ENCODE measurements around the gene ALPL.
"Not testable (repeated sequence)": the region's sequence is repeated elsewhere in the genome, so short reads cannot be mapped to it uniquely, and the experiment has no call there.

The ALPL gene

DNA sequence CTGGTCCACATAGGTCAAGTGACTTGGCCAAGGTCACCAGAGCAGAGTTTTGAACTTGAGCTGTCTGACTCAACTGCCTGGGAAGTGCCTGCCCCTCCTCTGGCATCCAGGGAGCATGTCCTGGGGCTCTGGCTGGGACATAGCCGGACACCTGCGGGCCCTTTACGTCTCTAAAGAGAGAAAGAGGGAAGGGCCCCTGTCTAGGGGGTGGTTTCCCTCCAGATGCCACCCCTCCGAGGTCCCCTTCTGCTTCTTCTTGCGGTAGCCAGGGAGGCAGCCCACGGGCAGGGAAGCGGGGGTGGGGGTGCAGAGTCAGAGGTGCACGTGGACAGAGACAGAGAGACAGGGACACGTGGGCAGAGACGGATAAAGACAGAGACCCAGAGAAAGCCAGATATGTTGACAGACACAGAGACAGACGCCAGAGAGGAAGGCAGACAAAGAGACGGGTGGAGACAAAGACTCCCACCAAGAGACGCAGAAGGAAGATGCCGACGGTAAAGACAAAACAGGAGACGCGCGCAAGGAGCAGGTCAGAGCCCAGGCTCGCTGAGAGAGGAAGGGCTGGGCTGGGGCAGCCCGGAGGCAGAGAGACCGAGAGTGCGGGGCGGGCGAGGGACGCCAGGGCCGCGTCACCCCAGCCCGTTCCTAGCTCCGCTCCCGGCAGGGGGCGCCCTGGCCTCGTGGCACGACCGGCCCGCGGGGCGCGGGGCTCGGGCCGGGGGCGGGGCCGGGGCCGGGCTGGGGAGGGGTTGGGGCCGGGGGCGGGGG lies 458 bp upstream of the ALPL start:
- DNase-seq = no peak

DNA sequence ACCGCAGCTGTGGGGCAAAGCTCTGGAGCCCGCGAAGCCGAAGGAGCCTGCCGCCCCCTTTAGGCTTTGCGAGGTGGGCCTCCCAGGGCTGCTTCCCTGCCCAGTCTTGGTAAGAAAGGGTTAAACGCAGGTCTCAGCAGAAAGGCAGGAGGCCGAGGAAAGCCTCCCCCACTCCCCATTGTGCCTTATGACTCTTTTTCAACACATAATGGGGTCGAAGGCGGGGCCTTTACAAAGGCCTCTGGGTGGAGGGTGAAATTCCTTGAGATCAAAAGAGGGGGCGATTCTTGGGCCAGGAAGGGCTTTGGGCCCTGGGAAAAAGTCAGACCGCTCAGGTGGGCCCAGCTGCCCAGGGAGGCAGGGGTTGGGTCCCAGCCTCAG lies 880 bp downstream of the ALPL start:
- DNase-seq = no peak

DNA sequence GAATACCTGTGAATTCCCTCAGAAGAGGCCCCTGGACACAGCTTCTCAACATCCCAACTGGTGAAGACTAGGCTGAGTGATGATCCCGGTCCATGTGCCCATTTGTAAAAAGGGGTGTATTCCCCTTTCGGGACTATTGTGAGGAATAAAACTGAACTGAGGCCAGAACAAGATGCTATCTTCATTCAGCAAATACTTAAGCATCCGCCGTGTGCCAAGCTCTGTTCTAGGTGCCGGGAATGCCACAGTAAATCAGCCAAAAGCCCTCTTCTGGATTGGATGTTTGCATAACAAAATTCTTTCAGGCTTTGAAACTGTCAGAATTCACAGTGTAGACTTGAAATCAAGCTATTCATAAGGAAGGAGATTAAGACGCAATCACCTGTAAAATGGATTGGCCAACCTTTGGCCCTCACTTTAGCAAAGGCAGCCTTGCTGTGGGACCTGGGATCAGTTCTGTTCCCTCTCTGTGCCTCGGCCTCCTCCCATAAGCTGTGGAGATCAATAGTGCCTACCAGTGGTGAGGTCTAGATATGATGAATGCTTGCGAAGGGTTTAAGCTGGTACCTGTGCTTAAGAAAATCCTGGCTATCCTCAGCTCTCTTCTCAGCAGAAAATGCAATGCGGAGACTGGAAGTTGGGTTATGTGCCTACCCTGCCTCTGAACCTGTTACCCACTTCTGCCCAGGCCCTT lies 1.8 kb downstream of the ALPL start:
- DNase-seq = no peak

DNA sequence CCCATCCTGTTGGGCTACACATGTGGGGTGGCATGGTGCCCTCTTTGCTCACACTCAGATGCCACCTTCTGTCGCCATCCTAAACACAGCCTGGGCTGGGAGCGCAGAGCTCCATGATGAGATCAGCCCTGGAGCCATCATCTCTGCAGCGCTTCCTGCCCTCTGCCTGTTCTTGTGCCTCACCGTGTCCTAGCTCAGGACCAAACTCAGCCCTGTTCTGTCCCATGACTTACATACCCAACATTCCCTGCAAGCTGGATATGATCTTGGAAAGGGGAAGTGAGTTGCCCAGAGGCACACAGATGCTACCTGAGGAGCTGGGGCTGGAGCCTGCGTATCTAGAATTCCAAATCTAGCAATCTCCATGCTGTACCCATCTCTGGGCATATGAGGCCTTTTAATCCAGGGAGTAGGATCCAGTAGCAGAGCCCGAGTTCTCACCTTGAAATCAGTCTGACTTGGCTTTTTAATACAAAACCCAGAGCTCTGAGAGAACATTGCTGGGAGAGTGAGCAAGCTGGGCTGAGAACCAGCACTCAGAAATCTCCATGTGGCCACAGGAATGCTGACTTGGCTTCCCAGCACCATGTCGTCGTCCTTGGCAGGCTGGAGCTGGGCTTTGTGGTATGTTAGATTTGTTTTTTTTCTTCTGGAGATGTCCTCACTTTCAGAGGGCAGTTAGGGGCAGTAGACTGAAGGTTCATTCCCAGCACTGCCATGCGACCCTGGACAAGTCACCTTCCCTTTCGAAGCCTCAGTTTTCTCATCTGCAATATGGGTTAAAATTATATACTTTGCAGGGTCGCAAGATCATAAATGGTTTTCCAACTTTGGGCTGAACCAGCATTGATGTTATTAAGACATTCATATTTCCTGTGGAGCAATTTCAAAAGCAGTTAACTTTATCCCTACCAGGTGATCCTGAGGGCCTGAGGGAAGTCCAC lies 2.6 kb downstream of the ALPL start:
- DNase-seq = no peak

DNA sequence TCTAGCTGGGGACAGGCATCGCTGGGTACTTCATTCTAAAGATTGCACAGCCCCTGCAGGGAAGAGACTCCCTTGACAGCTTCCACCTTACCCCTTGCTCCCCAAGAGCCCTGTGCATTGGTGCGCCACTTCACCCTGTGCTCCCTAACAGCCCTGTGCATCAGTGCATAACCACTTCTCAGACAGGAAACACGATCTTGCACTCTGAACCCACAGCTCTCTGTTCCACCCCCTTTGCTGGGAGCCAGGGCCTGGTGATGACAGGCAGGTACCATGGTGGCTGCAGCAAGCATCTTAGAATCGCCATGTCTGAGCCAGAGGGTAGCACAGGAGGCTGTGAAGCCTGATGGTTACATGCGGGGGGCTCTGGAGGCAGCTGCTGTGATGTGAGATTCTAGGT lies 5.0 kb downstream of the ALPL start:
- no peak for DNase-seq

DNA sequence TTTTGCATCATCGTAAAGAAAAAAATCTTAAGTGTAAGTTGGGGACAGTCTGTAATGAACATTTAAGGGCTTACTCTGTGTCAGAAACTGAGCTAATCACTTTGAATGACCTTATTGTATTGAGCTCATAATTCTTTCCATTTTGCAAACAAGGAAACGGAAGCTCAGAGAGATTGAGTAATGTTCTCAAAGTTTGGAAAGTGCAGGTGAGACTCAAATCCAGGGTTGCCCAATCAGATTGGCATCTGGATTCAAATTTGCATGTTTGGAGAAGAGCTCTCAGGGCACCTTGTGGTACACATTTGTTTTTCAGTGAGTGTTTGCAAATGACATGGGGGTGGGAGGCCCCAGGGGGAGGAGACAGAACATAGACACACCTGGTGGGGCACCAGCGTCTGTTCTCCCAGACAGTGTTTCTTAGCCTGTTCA lies 8.0 kb downstream of the ALPL start:
- no peak for DNase-seq

DNA sequence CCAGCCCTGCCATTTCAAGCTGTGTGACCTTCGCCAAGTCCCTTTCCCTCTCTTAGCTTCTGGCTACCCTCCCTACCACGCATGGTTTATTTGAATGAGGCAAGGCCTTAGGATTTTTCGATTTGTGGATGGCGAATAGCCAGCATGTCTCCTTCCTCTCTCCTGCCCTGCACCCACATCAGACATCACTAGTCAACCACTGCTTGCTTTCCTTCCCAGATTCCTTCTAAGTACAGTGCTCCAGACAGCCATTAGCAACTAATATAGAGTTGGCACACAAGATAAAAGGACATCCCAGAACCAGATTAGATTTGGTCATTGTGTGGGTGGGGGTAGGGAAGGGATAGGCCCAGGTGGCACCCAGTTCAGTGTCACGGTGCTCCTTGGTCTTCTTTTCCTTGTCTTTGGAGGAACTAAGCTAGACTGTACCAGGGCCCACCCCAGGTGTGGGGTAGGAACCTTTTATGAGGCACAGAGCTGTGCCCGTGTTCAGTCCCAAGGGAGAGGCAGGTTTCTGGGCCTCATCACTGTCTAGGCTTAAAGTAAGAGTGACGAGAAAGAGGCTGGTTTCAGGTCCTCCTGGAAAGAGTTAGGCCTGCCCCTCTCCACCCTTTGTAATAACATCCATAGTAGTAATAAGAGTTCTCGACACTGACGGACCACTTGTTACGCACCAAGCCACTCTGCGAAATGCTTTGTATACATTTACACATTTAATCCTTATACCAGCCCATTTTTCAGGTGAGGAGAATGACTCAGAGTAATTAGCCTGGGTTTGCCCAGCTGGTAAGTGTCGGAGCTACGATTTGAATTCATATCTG lies 8.6 kb downstream of the ALPL start:
- no peak for DNase-seq

DNA sequence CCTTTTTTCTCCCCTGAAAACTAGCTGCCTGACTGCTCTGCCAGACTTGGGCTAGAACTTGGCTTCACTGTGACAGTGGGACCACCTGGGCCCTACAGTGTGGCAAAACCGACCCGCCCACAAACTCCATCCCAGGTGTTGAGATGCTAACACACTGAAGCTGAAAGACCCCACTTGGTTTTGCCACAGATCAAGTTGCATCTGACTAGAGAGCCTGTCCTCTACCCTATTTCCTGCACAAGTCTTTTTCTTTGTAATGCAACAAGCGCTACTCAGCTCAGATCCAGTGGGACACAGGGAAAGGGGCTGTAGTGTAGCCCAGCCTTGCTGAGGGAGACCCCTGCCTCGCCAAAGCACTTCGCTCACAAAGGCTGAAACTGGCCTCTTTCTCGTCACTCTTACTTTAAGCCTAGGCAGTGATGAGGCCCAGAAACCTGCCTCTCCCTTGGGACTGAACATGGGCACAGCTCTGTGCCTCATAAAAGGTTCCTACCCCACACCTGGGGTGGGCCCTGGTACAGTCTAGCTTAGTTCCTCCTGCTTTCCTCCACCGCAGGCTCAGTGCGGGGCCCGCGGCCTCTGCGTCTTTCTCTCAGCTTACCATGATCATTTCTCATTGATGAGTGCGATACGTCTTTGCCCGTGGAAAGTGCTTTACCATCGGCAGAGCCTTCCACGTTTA lies 9.7 kb downstream of the ALPL start:
- DNase-seq = no peak

DNA sequence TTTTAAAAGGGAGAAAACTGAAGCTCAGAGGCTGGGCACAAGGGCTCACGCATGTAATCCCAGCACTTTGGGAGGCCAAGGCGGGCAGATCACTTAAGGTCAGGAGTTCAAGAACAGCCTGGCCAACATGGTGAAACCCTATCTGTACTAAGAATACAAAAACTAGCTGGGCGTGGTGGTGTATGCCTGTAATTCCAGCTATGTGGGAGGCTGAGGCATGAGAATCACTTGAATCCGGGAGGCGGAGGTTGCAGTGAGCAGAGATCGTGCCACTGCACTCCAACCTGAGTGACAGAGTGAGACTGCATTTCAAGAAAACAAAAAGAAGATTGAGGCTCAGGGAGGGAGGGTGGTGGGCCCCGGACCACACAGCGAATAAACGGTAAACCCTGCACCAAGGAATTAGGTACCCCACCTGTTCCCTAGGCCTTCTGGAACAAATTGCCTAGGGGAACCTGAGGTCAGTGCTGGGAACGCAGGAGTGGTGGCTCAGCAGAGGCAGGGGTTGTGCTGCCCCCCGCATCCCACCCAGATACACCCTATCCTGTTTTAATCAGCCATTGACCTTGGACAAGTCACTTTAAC lies 10.4 kb downstream of the ALPL start:
- not testable (repeated sequence) for DNase-seq

DNA sequence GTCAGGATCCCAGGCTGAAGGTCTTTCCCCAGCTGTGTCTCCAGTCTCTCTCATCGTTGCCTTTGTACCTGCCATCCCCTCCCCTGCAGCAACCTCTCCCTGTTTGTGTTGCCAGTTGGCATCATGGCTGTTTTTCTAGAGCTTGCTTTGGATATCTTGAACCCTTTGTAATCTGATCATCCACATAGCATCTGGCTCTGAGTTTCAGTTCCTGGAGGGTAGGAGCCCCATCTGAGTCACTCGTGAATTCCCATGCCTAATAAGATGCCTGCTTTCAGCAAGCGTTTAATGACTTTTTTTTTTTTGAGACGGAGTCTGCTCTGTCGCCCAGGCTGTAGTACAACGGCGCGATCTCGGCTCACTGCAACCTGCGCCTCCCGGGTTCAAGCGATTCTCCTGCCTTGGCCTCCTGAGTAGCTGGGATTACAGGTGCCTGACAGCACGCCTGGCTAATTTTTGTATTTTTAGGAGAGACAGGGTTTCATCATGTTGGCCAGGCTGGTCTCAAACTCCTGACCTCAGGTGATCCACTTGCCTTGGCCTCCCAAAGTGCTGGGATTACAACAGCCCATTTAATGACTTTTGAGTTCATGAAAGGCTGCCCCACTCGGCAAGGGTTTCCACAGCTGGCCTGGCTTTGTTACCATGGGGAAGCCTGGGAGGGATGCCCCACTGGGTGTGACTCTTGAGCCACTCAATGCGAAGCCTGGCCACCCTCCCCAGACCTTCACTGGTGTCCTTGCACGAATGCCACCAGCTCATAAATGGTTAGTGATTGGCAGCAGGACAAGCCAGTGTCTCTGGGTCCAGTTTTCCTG lies 11.9 kb downstream of the ALPL start:
- no peak for DNase-seq

DNA sequence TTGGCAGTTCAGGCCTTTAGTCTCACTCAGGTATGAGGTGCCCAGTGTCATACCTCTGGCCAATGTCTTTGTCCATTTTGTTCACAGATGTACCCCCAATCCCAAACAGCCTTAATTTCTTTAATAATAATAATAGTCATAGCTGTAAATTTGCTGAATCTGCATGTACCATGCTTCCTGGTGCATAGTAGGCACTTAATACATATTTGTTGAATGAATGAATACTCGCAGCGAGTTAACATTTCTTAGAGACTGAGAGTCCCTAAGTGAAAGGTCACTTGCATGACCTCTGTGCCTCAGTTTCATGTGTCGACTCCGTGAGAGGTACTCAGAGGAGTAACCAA lies 12.5 kb downstream of the ALPL start:
- DNase-seq = no peak

DNA sequence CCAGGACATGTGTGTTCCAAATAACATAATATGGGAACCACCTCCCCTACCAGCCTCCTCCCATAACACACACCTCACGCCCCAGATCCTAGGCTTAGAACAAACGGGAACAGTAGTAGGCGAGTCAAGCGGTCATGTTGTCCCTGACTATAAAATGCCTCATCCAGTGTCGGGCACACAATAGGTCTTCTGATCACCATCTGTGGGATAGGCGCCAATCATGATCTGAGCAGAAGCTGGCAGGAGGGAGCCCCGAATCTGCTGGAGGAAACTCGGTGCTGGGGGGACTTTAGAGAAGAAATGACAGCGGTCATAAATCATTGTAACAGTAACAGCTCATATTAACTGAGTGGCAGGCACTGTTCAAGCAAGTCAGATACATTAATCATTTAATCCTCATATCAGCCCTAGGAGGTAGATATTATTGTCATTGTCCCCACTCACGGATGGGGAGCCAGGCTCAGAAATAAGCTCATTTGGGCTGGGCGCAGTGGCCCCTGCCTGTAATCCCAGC lies 13.4 kb downstream of the ALPL start:
- no peak for DNase-seq

DNA sequence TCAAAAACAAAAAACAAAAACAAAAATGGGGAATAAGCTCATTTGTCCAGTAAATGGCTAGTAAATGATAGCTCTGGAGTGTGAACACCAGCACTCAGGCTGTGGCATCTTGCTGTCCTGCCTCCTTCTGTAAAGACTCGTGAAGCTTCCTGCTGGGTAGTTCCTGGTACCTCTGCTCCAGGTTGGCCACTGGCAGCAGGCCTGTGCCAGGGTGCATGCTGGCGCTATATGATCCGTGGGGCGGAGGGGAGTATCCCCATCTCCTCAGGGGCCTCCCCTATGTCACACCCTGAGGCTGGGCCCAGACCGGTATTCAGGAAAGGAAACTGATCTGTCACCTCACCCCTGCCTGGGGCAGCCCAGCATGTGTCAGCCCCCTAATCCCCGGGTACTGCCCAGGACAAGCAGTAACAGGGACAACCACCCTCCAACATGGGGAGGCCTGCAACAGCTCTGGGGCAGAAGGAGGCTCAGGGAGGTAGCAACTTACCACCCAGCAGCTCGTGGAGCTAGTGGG lies 14.1 kb downstream of the ALPL start:
- DNase-seq = no peak

DNA sequence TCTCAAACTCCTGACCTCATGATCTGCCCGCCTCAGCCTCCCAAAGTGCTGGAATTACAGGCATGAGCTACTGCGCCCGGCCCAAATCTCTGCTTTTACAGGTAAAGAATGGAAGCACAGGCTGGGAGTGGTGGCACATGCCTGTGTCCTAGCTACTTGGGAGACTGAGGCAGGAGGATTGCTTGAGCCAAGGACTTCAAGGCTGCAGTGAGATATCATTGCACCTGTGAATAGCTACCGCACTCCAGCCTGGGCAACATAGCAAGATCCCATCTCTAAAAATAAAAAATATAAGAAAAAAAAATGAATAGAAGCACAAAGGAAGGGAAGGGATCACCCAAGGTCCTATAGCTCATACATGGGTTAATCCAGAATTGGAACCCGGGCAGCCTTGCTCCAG lies 15.0 kb downstream of the ALPL start:
- DNase-seq = no peak

DNA sequence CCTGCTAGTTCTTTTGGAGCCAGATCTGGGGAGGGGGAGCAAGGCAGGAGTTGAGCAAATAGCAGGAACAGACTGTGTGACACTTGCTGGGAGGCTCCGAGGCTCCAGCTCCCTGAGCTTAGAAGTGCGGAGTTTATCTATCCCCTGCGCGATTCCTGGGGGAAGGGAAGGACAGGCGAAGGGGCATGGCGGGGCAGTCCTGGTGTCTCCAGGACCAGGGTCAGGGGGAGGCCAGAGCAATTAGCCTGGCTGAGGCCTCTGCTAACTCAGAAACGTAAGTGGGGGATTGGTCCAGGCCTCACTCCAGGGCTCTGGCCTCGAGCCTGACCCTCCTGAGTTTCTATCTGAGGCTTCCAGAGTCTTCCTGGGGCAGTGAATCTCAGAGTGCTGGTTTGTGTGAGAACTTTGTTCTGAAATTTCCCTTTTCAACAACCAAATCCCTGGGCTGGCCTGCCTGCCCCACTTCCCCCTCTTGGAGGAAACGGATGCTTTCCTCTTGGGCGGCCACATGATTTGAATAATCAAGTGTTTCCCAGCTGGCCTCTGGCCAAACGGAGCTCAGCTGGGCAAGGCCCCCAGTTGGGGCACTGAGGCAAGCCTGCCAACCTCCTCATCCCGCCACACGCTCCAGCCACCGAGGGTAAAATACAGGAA lies 15.6 kb downstream of the ALPL start:
- DNase-seq = no peak

DNA sequence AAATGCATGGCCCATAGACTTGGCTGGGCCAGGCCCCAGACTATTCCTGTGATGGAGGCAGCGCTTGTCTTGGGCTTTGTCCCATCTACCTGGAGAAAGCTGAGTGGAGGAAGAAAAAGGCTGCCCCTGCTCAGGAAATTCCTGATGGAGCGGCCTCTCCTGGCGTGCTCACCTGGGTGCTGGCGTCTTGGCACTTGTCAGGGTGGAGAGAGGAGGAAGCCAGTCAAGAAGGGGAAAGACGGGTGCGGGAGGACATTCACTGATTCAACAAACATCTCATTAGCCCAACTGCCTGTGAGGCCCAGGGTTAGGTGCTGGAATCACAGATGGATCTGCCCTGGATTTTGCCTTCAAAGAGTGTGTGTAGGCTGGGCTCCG lies 16.1 kb downstream of the ALPL start:
- no peak for DNase-seq

DNA sequence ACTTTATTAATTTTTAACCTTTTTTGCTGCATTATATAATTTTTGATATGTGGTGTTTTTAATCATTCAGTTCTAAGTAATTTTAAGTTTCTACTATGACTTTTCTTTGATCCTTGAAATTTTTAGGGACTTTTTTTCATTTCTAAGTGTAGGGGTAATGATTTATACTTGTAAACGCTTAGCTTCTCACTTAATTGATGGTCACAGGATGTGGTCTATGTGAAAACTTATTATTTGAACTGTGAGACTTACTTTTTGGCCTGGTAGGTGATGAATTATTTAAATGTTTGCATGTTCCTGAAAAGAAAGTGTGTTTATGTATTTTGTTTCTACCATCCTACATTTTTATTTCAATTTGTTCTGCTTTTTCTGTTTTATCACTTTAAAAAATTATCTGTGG lies 17.2 kb downstream of the ALPL start:
- DNase-seq = no peak

DNA sequence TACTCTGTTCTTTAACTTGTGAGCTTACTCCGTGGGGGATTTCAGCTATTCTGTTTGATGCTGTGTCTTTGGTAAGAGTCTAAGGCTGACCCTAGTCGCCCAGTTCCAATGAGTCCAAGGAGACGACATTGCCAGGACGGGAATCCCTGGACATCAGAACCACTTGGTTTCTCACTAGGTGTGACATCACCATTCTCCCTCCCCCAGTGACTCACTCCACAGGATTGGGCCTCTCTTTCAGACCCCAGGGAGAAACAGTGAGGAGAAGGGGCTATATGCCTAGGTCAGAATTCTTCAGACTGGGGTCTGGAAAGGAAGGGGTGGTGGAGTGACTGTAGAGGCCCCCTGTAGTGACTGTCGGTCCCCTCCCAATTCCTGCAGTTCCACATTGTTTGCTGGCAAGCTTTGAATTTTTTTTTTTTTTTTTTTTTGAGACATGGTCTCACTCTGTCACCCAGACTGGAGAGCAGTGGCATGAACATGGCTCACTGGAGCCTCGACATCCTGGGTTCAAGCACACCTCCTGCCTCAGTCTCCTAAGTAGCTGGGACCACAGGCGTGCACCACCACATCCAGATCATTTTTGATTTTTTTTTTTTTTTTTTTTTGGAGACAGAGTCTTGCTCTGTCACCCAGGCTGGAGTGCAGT lies 21.3 kb downstream of the ALPL start:
- no peak for DNase-seq

DNA sequence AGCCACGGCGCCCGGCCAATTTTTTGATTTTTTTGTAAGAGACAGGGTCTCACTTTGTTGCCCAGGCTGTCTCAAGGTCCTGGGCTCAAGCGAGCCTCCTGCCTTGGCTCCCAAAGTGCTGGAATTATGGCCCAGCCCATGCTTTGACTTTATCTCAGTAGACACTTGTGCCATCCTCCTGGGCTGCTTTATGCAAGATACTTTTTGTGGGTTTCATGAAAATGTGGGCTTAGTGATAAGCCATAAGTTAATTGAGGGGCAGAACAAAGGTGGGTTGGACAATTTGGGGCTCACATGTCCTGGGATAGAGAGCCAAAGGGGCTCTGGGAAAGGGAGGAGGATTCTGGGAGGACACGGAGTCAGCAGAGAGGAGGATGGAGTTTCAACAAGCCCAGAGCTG lies 22.0 kb downstream of the ALPL start:
- no peak for DNase-seq

All from NCI-H1417 treated with DMSO at 0.1 percent for 48 hours (cell line).